GM12878 (cell line): Measurements from ENCODE around the gene CDC27. TPM values are rescaled to one million over a fixed set of nuclear protein-coding genes. Genes with fewer than 3 reads are reported as not detected.

ENCODE experiments used
- ATAC-seq: fragments of 200-7000 bp; cut with Tn5 transposase; 3 replicates; pipeline ENCODE4 v1.9.1; 2020; ENCODE audit warnings: mild to moderate bottlenecking, moderate library complexity
- BruUV-seq: library from RNA; stranded (reverse); fragments of 400-500 nt; replicated peaks from 2 replicates; lab custom pipeline; 2021; lab: Mats Ljungman, UMichigan
- CTCF ChIA-PET: fragments of 300-600 bp; sonication (Branson Sonifier 250); formaldehyde crosslinking; extraction: SDS; loops from one replicate; lab custom pipeline; 2021; ENCODE audit warnings: inconsistent platforms; lab: Yijun Ruan, JAX
- POLR2A ChIA-PET: fragments of 350-600 bp; formaldehyde crosslinking; extraction: SDS; loops from one replicate; lab custom pipeline; 2021; ENCODE audit warnings: inconsistent platforms; lab: Charles Lee
- RAD21 ChIA-PET: fragments of 300-600 bp; sonication (Branson Sonifier 250); formaldehyde crosslinking; loops from one replicate; lab custom pipeline; 2023; ENCODE audit warnings: antibody characterized with exemption; ENCODE audit not compliant: unreplicated experiment; lab: Charles Lee
- SMC1A ChIA-PET: fragments of 300-600 bp; sonication (Branson Sonifier 250); formaldehyde crosslinking; loops from one replicate; lab custom pipeline; 2023; ENCODE audit not compliant: unreplicated experiment, uncharacterized antibody; lab: Charles Lee
- DNase-seq: peaks from one replicate; pipeline ENCODE4 v3.0.0-alpha.2; 2011; ENCODE audit warnings: low read depth, low spot score
- FAIRE-seq: peaks from 3 replicates; lab custom pipeline; 2011; peaks lifted over from hg19 to GRCh38; lab: Jason Lieb, UNC
- H2AFZ ChIP-seq: 2 replicates; pipeline ENCODE4 v1.6.0; 2011; ENCODE audit warnings: low read depth, low read length, control low read depth; ENCODE audit not compliant: control insufficient read depth
- H3K27ac ChIP-seq: 2 replicates; pipeline ENCODE4 v1.5.1; 2011; ENCODE audit warnings: control low read depth; ENCODE audit not compliant: control insufficient read depth, insufficient read depth
- H3K27me3 ChIP-seq, 2 experiments: replicated peaks in 1 of 2; 2 replicates each; pipeline versions ENCODE4 v1.6.0 to v1.6.1; 2011; ENCODE audit warnings: low read length in 1 of 2; ENCODE audit not compliant: control insufficient read depth in 2 of 2, insufficient read depth in 2 of 2
- H3K36me3 ChIP-seq, 2 experiments: 2 replicates each; pipeline ENCODE4 v1.5.1; 2011; ENCODE audit warnings: low read length in 1 of 2; ENCODE audit not compliant: control insufficient read depth in 2 of 2, insufficient read depth in 2 of 2
- H3K4me1 ChIP-seq: 2 replicates; pipeline ENCODE4 v1.6.1; 2011; ENCODE audit warnings: mild to moderate bottlenecking, low read length, moderate library complexity, mixed read lengths; ENCODE audit not compliant: control insufficient read depth, insufficient read depth
- H3K4me2 ChIP-seq: 2 replicates; pipeline ENCODE4 v1.6.0; 2011; ENCODE audit warnings: control low read depth; ENCODE audit not compliant: control insufficient read depth, insufficient read depth
- H3K4me3 ChIP-seq: fragments of 200-600 bp; sonication (generic); 2 replicates; pipeline ENCODE4 v1.5.1; 2016
- H3K79me2 ChIP-seq: 2 replicates; pipeline ENCODE4 v1.6.0; 2011; ENCODE audit warnings: low read length; ENCODE audit not compliant: control insufficient read depth, insufficient read depth
- H3K9ac ChIP-seq: 2 replicates; pipeline ENCODE4 v1.8.0; 2011; ENCODE audit warnings: low read length, control low read depth, mixed read lengths; ENCODE audit not compliant: control insufficient read depth, insufficient read depth
- H3K9me3 ChIP-seq: replicated peaks from 3 replicates; pipeline ENCODE4 v1.5.1; 2011; ENCODE audit warnings: mild to moderate bottlenecking, low read length; ENCODE audit not compliant: control insufficient read depth, insufficient read depth
- H4K20me1 ChIP-seq: 2 replicates; pipeline ENCODE4 v1.6.0; 2011; ENCODE audit not compliant: control insufficient read depth, insufficient read depth
- ATF7 ChIP-seq: fragments of 450-650 bp; IDR thresholded peaks from 2 replicates; pipeline ENCODE4 v1.6.1; 2016; ENCODE audit warnings: low read depth, mild to moderate bottlenecking
- CBFB ChIP-seq: IDR thresholded peaks from 2 replicates; pipeline ENCODE4 v1.6.1; 2016; ENCODE audit warnings: antibody characterized with exemption, low read depth
- HDAC6 ChIP-seq: fragments of 200-600 bp; sonication (generic); IDR thresholded peaks from one replicate; pipeline ENCODE4 v1.8.0; 2017; ENCODE audit warnings: antibody characterized with exemption; ENCODE audit not compliant: unreplicated experiment
- IRF3 ChIP-seq: fragments of 450-650 bp; IDR thresholded peaks from 2 replicates; pipeline ENCODE4 v1.6.1; 2014; ENCODE audit warnings: mild to moderate bottlenecking
- NR2F1 ChIP-seq: fragments of 450-650 bp; conservative IDR thresholded peaks from 2 replicates; pipeline ENCODE4 v1.6.1; 2017; ENCODE audit warnings: mild to moderate bottlenecking
- SPI1 ChIP-seq: IDR thresholded peaks from 2 replicates; pipeline ENCODE4 v1.6.1; 2011; ENCODE audit warnings: low read depth, mild to moderate bottlenecking, low read length, moderate library complexity, borderline replicate concordance; ENCODE audit not compliant: insufficient read depth
- STAT3 ChIP-seq: IDR thresholded peaks from 2 replicates; pipeline ENCODE4 v1.6.1; 2011; ENCODE audit warnings: low read depth, low read length, improper control_type of control experiment
- TBL1XR1 ChIP-seq: IDR thresholded peaks from 2 replicates; pipeline ENCODE4 v1.6.1; 2012; ENCODE audit warnings: low read depth, low read length, improper control_type of control experiment
- ZBTB33 ChIP-seq: fragments of 450-650 bp; IDR thresholded peaks from 2 replicates; pipeline ENCODE4 v1.6.1; 2017; ENCODE audit warnings: mild to moderate bottlenecking
- WGBS: methylation state at CpG from one replicate; pipeline ENCODE4 v1.1.6; 2016; ENCODE audit warnings: low lambda C conversion rate; ENCODE audit not compliant: insufficient replicate concordance, insufficient coverage; ENCODE audit errors: missing lambda C conversion rate; 5-methylcytosine and 5-hydroxymethylcytosine counted together
- in situ Hi-C: fragments of 300-500 bp; cut with MboI; formaldehyde crosslinking; loops from 9 replicates; pipeline ENCODE4 v1.14.3; 2018; ENCODE audit warnings: mixed read lengths
- intact Hi-C: fragments of 100-400 bp; cut with micrococcal nuclease; formaldehyde crosslinking; loops from one replicate; pipeline ENCODE4 v1.14.2; 2022; ENCODE audit not compliant: unreplicated experiment
- polyA plus RNA-seq, 11 experiments: library from polyadenylated mRNA; depleted of rRNA in 4 of 11; unstranded in 6 of 11; stranded (reverse) in 5 of 11; fragments of >200 nt; fragmentation: Nextera tagmentation in 4 of 11; fragmentation: Illumina TruSeq in 1 of 11; extraction: Ambion mirVana in 4 of 11; extraction: Trizol in 1 of 11; gene quantifications; 1 replicate in 1 of 11; 2 replicates in 10 of 11; pipeline versions ENCODE4 v1.2.1 to v1.2.3, GENCODE V29; 2011 to 2016; ENCODE audit warnings: inconsistent platforms in 2 of 11, missing spikeins in 2 of 11, low read depth in 1 of 11
- total RNA-seq, 4 experiments: library from RNA; depleted of rRNA in 3 of 4; stranded (reverse); fragments of >200 nt in 3 of 4; fragmentation: Illumina TruSeq in 1 of 4; extraction: Trizol in 1 of 4; gene quantifications; 2 replicates each; pipeline versions ENCODE4 v1.2.1 to v1.2.3, GENCODE V29; 2013 to 2021

The CDC27 gene
- total and polyA plus RNA-seq, 10 of the 15 experiments (the other 5 are each of a cell fraction or from before 2014, with no cell fraction given) = 23.2 to 138 (median 97.8) TPM

- CTCF ChIA-PET = interaction anchor here (0.9 to 4.8 kb wide), 10 partner anchors 9 to 383 kb away, joined by 3 to 227 read pairs (median 25); partner anchors contain the start of genes EFCAB13 and MYL4
- no peak overlapping the region for H3K27ac ChIP-seq
- peaks cover under 1% of the 10 kb centered on the region; the same call in 1 of the 3 replicates for H3K9me3 ChIP-seq
- H3K36me3 ChIP-seq = no peaks in the 10 kb centered on the region
- no peak overlapping the region for H3K9ac ChIP-seq
- TF ChIP-seq STAT3 (no peak), CBFB (no peak), ZBTB33 (no peak), ATF7 (no peak), IRF3 (no peak), TBL1XR1 (no peak), SPI1 (no peak), NR2F1 (no peak), HDAC6 (no peak)
- H3K4me1 ChIP-seq = peaks cover 18% of the 10 kb centered on the region
- no TSS peak for BruUV-seq
- WGBS = 75% methylated on average over 3 of the region's 3 CpGs
- H3K4me2 ChIP-seq = no peak overlapping the region
- FAIRE-seq = no peak
- H3K79me2 ChIP-seq = no peaks in the 10 kb centered on the region
- ATAC-seq = no peak
- H2AFZ ChIP-seq = no peak overlapping the region
- H3K4me3 ChIP-seq = no peak overlapping the region
- POLR2A ChIA-PET = interaction anchor here (0.7 to 3.7 kb wide), 7 partner anchors 9 to 84 kb away, joined by 3 to 32 read pairs (median 3); no protein-coding TSS in a partner anchor
- RAD21 ChIA-PET = interaction anchor here (1.4 to 4.5 kb wide), 9 partner anchors 9 to 92 kb away, joined by 3 to 158 read pairs (median 15); partner anchors contain the start of genes EFCAB13, ITGB3 and MYL4
- H4K20me1 ChIP-seq = no peaks in the 10 kb centered on the region
- SMC1A ChIA-PET = interaction anchor here (0.6 to 5.8 kb wide), 11 partner anchors 18 to 115 kb away, joined by 3 to 175 read pairs (median 10); partner anchors contain the start of genes EFCAB13 and MYL4
- in situ Hi-C loops = loop anchor here (5.0 kb wide), 2 partner anchors 80 to 380 kb away; no protein-coding TSS in a partner anchor
- DNase-seq = no peak
- H3K27me3 ChIP-seq = no peaks in the 10 kb centered on the region; a peak in 1 of 4 replicates
- intact Hi-C loops = loop anchor here (2.0 kb wide), 3 partner anchors 23 to 383 kb away; no protein-coding TSS in a partner anchor
Measured at GRCh38 chr17:47231866-47232265, 42.8 kb upstream of the CDC27 start.
